ENCODE results near the gene UTRN.

DNA sequence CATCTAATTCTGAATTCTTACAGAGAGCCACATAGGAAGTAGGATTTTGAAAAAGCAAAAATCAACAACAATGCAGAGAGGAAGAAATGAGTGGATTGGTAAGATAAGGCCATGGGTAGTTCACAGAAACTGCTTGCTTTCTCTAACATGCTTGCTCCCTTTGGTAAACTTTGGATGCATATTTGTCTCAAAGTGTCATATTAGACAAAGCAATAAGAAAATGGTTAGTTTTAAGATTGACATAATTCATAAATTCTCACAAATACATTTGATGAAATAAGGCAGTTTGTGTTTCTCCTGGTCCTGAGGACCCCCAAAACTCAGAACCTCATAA lies 31.7 kb downstream of the UTRN start:
- TF ChIP-seq GATA3 (IDR thresholded peaks at IDR 0.05; ENCODE audit: low read depth, low read length) (no peak), GATA2 (IDR thresholded peaks at IDR 0.05; ENCODE audit: low read depth, low read length) (no peak)

Measured in SH-SY5Y (cell line).